Measurements from ENCODE around the gene CCL2.
A peak's percentile ranks its signal among the peaks of the same experiment; 100 is the strongest.

DNA sequence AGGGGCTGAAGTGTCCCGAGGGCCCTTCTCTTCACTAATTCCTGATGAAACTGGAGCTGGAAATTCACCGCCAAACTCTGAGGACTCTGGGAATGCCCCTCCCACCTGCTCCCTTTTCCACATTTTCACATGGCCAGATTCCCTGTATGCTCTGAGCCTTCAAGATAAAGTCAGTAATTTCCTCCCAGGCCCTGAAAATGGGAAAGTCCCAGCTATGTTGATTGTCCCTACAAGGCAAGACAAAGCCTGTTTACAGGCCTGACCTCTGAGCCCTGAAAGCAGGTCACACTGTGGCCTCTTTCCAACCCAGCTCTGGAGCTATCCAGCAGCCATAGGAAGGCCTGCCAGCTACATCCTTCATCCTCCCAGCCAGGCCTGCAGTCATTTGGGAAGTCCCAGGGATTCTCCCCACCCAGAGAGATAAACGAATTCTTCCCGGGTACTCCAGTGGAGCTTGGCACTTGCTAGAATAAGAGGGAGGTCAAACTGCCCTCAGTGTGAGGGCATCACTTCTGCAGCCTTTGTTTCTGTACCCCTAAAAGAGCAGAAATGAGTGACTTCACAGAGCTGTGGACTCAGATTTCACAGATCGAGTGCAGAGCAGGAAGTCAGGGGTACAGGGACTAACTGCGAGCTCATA lies 19.6 kb upstream of the CCL2 start:
- TF ChIP-seq CTCF (IDR thresholded peaks at IDR 0.05): no peak
- TF ChIP-seq POLR2A (IDR thresholded peaks at IDR 0.05): no peak
- peak in 1 of 2 donors; percentile 82 for TF ChIP-seq POLR2AphosphoS5 (IDR thresholded peaks at IDR 0.05; ENCODE audit: insufficient read depth in 1 of 2, low read depth in 1 of 2)

Measured in vagina (tissue), 2 donors.